ENCODE measurements around the gene CTNND2. TPM values are rescaled to one million over a fixed set of nuclear protein-coding genes. Genes with fewer than 3 reads are reported as not detected.

The CTNND2 gene
- total and polyA plus RNA-seq, 2 donors (not counting 1 experiment from before 2014, with no cell fraction given): not detected

DNA sequence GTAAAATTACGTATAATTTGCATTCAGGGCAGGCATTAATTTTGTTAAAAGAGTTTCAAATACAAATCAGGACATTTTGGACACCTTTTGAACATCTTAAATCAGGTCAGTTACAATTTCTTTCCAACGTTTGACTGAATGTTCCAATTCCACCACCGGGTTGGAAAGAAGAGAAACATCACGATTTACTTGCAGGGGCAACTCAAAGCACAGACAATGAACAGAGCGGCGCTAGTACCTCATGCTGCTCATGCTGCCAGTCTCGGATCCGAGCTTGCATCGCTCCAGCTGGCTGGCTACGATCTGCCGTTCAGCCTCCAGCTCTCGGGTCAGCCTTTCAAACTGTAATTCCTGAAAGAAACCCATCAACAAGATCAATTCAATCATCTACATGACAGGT is 339.5 kb downstream of the CTNND2 start:
- no peaks in the 10 kb centered on the region for H4K20me1 ChIP-seq (ENCODE audit: control insufficient read depth, insufficient read depth, low read length, poor library complexity, severe bottlenecking)
- no peaks in the 10 kb centered on the region for H3K36me3 ChIP-seq (replicated peaks in 1 of 2; ENCODE audit: control extremely low read depth in 1 of 2, control insufficient read depth in 1 of 2, extremely low read depth in 1 of 2, insufficient read depth in 2 of 2, low read length in 1 of 2)
- no peak overlapping the region for H3K4me3 ChIP-seq (ENCODE audit: control extremely low read depth in 1 of 5, extremely low read depth in 1 of 5, insufficient read depth in 1 of 5, low read depth in 2 of 5, low read length in 4 of 5)
- intact Hi-C loops (cut with micrococcal nuclease): no loop called here
- ChIA-PET POLR2A (no interaction called here), CTCF (no interaction called here)
- no peak for ATAC-seq (ENCODE audit: low read depth)
- Mint-ChIP-seq H3K27ac (no peak overlapping the region), H3K4me1 (no peaks in the 10 kb centered on the region), H3K4me3 (no peak overlapping the region), H3K27me3 (no peaks in the 10 kb centered on the region), H3K9me3 (ENCODE audit: insufficient read depth) (no peaks in the 10 kb centered on the region)
- no peak overlapping the region for H2AFZ ChIP-seq (ENCODE audit: insufficient read depth, low read depth, low read length, poor library complexity, severe bottlenecking)
- H3K9me3 ChIP-seq (ENCODE audit: control extremely low read depth in 1 of 3, control insufficient read depth in 2 of 3, insufficient read depth in 1 of 3, low read length in 2 of 3): peaks cover 0 to 2% (median 0%) of the 10 kb centered on the region in 3 donors
- no peak for TF ChIP-seq EZH2 (IDR thresholded peaks at IDR 0.05; ENCODE audit: borderline replicate concordance, insufficient read depth, low read depth, low read length, poor library complexity, severe bottlenecking)
- no peak for TF ChIP-seq CTCF (IDR thresholded peaks at IDR 0.05)
- no peaks in the 10 kb centered on the region for H3K4me1 ChIP-seq (ENCODE audit: control insufficient read depth in 2 of 2, insufficient read depth in 2 of 2, low read length in 2 of 2)
- no peak overlapping the region for H3K9ac ChIP-seq (ENCODE audit: low read length)
- no peak for DNase-seq
- no peak overlapping the region for H3K4me2 ChIP-seq (replicated peaks; ENCODE audit: low read depth, low read length, poor library complexity, severe bottlenecking)
- 92% methylated on average over 12 of the region's 12 CpGs for whole genome bisulfite sequencing (ENCODE audit: insufficient coverage)
- no peak overlapping the region for H3K27ac ChIP-seq (ENCODE audit: low read length in 2 of 2)
- no peaks in the 10 kb centered on the region for H3K79me2 ChIP-seq (ENCODE audit: control insufficient read depth, insufficient read depth, low read length)
- H3K27me3 ChIP-seq (replicated peaks in 1 of 4; ENCODE audit: control extremely low read depth in 1 of 4, control insufficient read depth in 3 of 4, insufficient read depth in 4 of 4, low read length in 3 of 4): no peaks in the 10 kb centered on the region

DNA sequence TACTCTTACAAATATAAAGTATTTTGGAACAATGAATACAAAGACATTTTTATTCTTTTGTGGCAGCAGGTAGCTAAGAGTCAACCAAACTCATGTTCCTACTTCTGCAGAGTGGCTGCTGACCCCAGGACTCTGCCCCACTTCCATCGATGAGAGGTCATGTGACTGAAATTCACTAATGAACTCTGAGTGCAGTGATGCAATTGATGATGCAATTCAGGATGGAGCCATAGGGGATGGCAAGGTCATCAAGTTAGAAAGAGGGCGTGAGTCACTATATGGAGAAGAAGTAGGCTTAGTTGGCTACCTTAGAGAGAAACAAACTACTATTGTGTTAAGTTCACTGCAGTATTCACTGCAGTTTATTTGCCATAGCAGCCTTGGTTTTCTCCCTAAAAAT is 340.4 kb downstream of the CTNND2 start:
- TF ChIP-seq CTCF (IDR thresholded peaks at IDR 0.05): no peak
- TF ChIP-seq EZH2 (IDR thresholded peaks at IDR 0.05; ENCODE audit: borderline replicate concordance, insufficient read depth, low read depth, low read length, poor library complexity, severe bottlenecking): no peak
- Histone ChIP-seq H3K4me3 (ENCODE audit: control extremely low read depth in 1 of 5, extremely low read depth in 1 of 5, insufficient read depth in 1 of 5, low read depth in 2 of 5, low read length in 4 of 5) (no peak overlapping the region), H3K4me2 (replicated peaks; ENCODE audit: low read depth, low read length, poor library complexity, severe bottlenecking) (no peak overlapping the region), H4K20me1 (ENCODE audit: control insufficient read depth, insufficient read depth, low read length, poor library complexity, severe bottlenecking) (no peaks in the 10 kb centered on the region), H3K79me2 (ENCODE audit: control insufficient read depth, insufficient read depth, low read length) (no peaks in the 10 kb centered on the region), H3K36me3 (replicated peaks in 1 of 2; ENCODE audit: control extremely low read depth in 1 of 2, control insufficient read depth in 1 of 2, extremely low read depth in 1 of 2, insufficient read depth in 2 of 2, low read length in 1 of 2) (no peaks in the 10 kb centered on the region), H3K9me3 (ENCODE audit: control extremely low read depth in 1 of 3, control insufficient read depth in 2 of 3, insufficient read depth in 1 of 3, low read length in 2 of 3) (peaks cover 0 to 6% (median 0%) of the 10 kb centered on the region in 3 donors), H3K27ac (ENCODE audit: low read length in 2 of 2) (no peak overlapping the region), H2AFZ (ENCODE audit: insufficient read depth, low read depth, low read length, poor library complexity, severe bottlenecking) (no peak overlapping the region), H3K9ac (ENCODE audit: low read length) (no peak overlapping the region), H3K4me1 (ENCODE audit: control insufficient read depth in 2 of 2, insufficient read depth in 2 of 2, low read length in 2 of 2) (no peaks in the 10 kb centered on the region), H3K27me3 (replicated peaks in 1 of 4; ENCODE audit: control extremely low read depth in 1 of 4, control insufficient read depth in 3 of 4, insufficient read depth in 4 of 4, low read length in 3 of 4) (no peaks in the 10 kb centered on the region)
- intact Hi-C loops (cut with micrococcal nuclease): no loop called here
- Mint-ChIP-seq H3K27ac (no peak overlapping the region), H3K4me3 (no peak overlapping the region), H3K4me1 (no peaks in the 10 kb centered on the region), H3K9me3 (ENCODE audit: insufficient read depth) (no peaks in the 10 kb centered on the region), H3K27me3 (no peaks in the 10 kb centered on the region)
- 100% methylated on average over 1 of the region's 2 CpGs for WGBS (ENCODE audit: insufficient coverage)
- ChIA-PET CTCF (no interaction called here), POLR2A (no interaction called here)
- no peak for ATAC-seq (ENCODE audit: low read depth)
- DNase-seq: no peak
